HCT116 (cell line): ENCODE measurements around the gene FCF1. TPM values are rescaled to one million over a fixed set of nuclear protein-coding genes. Genes with fewer than 3 reads are reported as not detected.

Experiments
- ATAC-seq: fragments of 200-7000 bp; cut with Tn5 transposase; 2 replicates; pipeline ENCODE4 v1.9.1; 2020; ENCODE audit warnings: mild to moderate bottlenecking, moderate library complexity
- BruUV-seq: library from RNA; stranded (reverse); fragments of 400-500 nt; replicated peaks from 2 replicates; lab custom pipeline; 2021; lab: Mats Ljungman, UMichigan
- CTCF ChIA-PET: fragments of 300-600 bp; sonication (Branson Sonifier 250); formaldehyde crosslinking; loops from one replicate; lab custom pipeline; 2021; ENCODE audit warnings: antibody characterized with exemption; lab: Charles Lee
- POLR2A ChIA-PET: fragments of 300-600, 350-600 bp; sonication (Branson Sonifier 250); formaldehyde crosslinking; loops from one replicate; lab custom pipeline; 2021; ENCODE audit warnings: antibody characterized with exemption; lab: Charles Lee
- RAD21 ChIA-PET, 2 experiments: fragments of 300-600 bp; sonication (Branson Sonifier 250); formaldehyde crosslinking; loops; one replicate each; lab custom pipeline; 2023; ENCODE audit warnings: low total read pairs in 2 of 2; ENCODE audit not compliant: uncharacterized antibody in 2 of 2, unreplicated experiment in 2 of 2, low non-redundant PET in 1 of 2; lab: Charles Lee
- DNase-seq: peaks from one replicate; pipeline ENCODE4 v3.0.0-alpha.2; 2010; ENCODE audit warnings: low read depth, low spot score
- H2AFZ ChIP-seq: fragments of 200-600 bp; shearing (Covaris generic), sonication (generic); 2 replicates; pipeline ENCODE4 v1.6.1; 2017; ENCODE audit warnings: low read depth, mixed run types, mixed read lengths, antibody characterized with exemption, low read length; ENCODE audit not compliant: poor library complexity, severe bottlenecking
- H3K27ac ChIP-seq: 2 replicates; pipeline ENCODE4 v1.5.1; 2012; ENCODE audit warnings: low read depth, low read length
- H3K27me3 ChIP-seq: fragments of 200-600 bp; sonication (generic); 2 replicates; pipeline ENCODE4 v1.6.1; 2016; ENCODE audit warnings: mixed run types, low read length, mixed read lengths; ENCODE audit not compliant: insufficient read depth
- H3K36me3 ChIP-seq, 2 experiments: fragments of 200-500 bp in 1 of 2; fragments of 200-600 bp in 1 of 2; sonication (Bioruptor generic) in 1 of 2; sonication (generic) in 1 of 2; 2 replicates each; pipeline versions ENCODE4 v1.5.1 to v1.6.1; 2014 to 2016; ENCODE audit warnings: low read length in 2 of 2, inconsistent platforms in 1 of 2, mixed read lengths in 1 of 2, mixed run types in 1 of 2; ENCODE audit not compliant: insufficient read depth in 2 of 2, control insufficient read depth in 1 of 2
- H3K4me1 ChIP-seq, 2 experiments: fragments of 200-600 bp in 1 of 2; sonication (generic) in 1 of 2; 2 replicates each; pipeline versions ENCODE4 v1.5.1 to v1.6.1; 2012 to 2017; ENCODE audit warnings: low read length in 2 of 2, inconsistent platforms in 1 of 2, mild to moderate bottlenecking in 1 of 2, mixed read lengths in 1 of 2, mixed run types in 1 of 2, moderate library complexity in 1 of 2; ENCODE audit not compliant: insufficient read depth in 2 of 2, control insufficient read depth in 1 of 2
- H3K4me2 ChIP-seq: fragments of 200-600 bp; sonication (generic); 2 replicates; pipeline ENCODE4 v1.6.1; 2017; ENCODE audit warnings: mixed run types, low read length, mixed read lengths
- H3K4me3 ChIP-seq, 2 experiments: fragments of 200-600 bp in 1 of 2; sonication (generic) in 1 of 2; replicated peaks in 1 of 2; 2 replicates each; pipeline ENCODE4 v1.5.1; 2011 to 2016; ENCODE audit warnings: low read length in 2 of 2, control low read depth in 1 of 2, low read depth in 1 of 2, mild to moderate bottlenecking in 1 of 2, mixed read lengths in 1 of 2, mixed run types in 1 of 2
- H3K79me2 ChIP-seq: fragments of 200-600 bp; sonication (generic); 2 replicates; pipeline ENCODE4 v1.6.1; 2017; ENCODE audit warnings: mild to moderate bottlenecking, mixed run types, low read length, moderate library complexity, mixed read lengths; ENCODE audit not compliant: insufficient read depth
- H3K9ac ChIP-seq: fragments of 200-600 bp; sonication (generic); 2 replicates; pipeline ENCODE4 v1.6.1; 2016; ENCODE audit warnings: low read length, mixed read lengths
- H3K9me2 ChIP-seq: fragments of 200-600 bp; sonication (generic), shearing (Covaris generic); 2 replicates; pipeline ENCODE4 v1.6.1; 2017; ENCODE audit warnings: mixed run types, mild to moderate bottlenecking, moderate library complexity; ENCODE audit not compliant: insufficient read depth
- H3K9me3 ChIP-seq, 2 experiments: fragments of 200-500 bp in 1 of 2; fragments of 200-600 bp in 1 of 2; sonication (Bioruptor generic) in 1 of 2; sonication (generic) in 1 of 2; 2 replicates each; pipeline ENCODE4 v1.6.1; 2014 to 2017; ENCODE audit warnings: low read length in 2 of 2, mixed read lengths in 2 of 2, inconsistent platforms in 1 of 2, low read depth in 1 of 2, mild to moderate bottlenecking in 1 of 2, mixed run types in 1 of 2, moderate library complexity in 1 of 2; ENCODE audit not compliant: control insufficient read depth in 1 of 2, insufficient read depth in 1 of 2
- H4K20me1 ChIP-seq: fragments of 200-600 bp; sonication (generic), shearing (Covaris generic); 2 replicates; pipeline ENCODE4 v1.6.1; 2017; ENCODE audit warnings: mixed run types, mild to moderate bottlenecking, moderate library complexity; ENCODE audit not compliant: insufficient read depth
- ATF3 ChIP-seq: IDR thresholded peaks from 2 replicates; pipeline ENCODE4 v1.6.1; 2012
- CBX3 ChIP-seq: IDR thresholded peaks from 2 replicates; pipeline ENCODE4 v1.6.1; 2012; ENCODE audit warnings: low read depth
- EGR1 ChIP-seq: IDR thresholded peaks from 2 replicates; pipeline ENCODE4 v1.6.1; 2012; ENCODE audit warnings: low read depth
- EZH2 ChIP-seq: fragments of 200-600 bp; sonication (generic); IDR thresholded peaks from 2 replicates; pipeline ENCODE4 v1.6.1; 2017; ENCODE audit warnings: antibody characterized with exemption, mixed run types
- FOSL1 ChIP-seq: IDR thresholded peaks from 2 replicates; pipeline ENCODE4 v1.6.1; 2012; ENCODE audit warnings: low read depth
- MAX ChIP-seq: IDR thresholded peaks from 2 replicates; pipeline ENCODE4 v1.6.1; 2012
- POLR2A ChIP-seq: IDR thresholded peaks from 2 replicates; pipeline ENCODE4 v1.7.0; 2011; ENCODE audit warnings: borderline replicate concordance; ENCODE audit not compliant: insufficient read depth, insufficient read length; ENCODE audit errors: extremely low read depth
- RAD21 ChIP-seq: IDR thresholded peaks from 2 replicates; pipeline ENCODE4 v1.6.1; 2012; ENCODE audit warnings: low read depth, mild to moderate bottlenecking
- SRF ChIP-seq: IDR thresholded peaks from 2 replicates; pipeline ENCODE4 v1.6.1; 2012; ENCODE audit warnings: low read depth
- TCF7L2 ChIP-seq: IDR thresholded peaks from 2 replicates; pipeline ENCODE4 v1.7.0; 2011; ENCODE audit warnings: borderline replicate concordance, inconsistent platforms; ENCODE audit not compliant: insufficient read depth, insufficient read length; ENCODE audit errors: extremely low read depth
- YY1 ChIP-seq: IDR thresholded peaks from 2 replicates; pipeline ENCODE4 v1.6.1; 2011; ENCODE audit warnings: low read length, low read depth, moderate library complexity, mild to moderate bottlenecking; ENCODE audit not compliant: insufficient replicate concordance; ENCODE audit errors: extremely low read depth
- intact Hi-C: fragments of 100-400 bp; cut with micrococcal nuclease; formaldehyde crosslinking; loops from 2 replicates; pipeline ENCODE4 v1.10.0; 2022
- total RNA-seq: library from RNA; stranded (reverse); gene quantifications from one replicate; pipeline ENCODE4 v1.2.1, GENCODE V29; 2021; ENCODE audit not compliant: unreplicated experiment
- TF ChIP-seq, protein P1 (sequence below), 3 experiments: fragments of 200-600 bp in 1 of 3; sonication (generic) in 1 of 3; IDR thresholded peaks in 2 of 3; conservative IDR thresholded peaks in 1 of 3; 2 replicates each; pipeline ENCODE4 v1.5.1; 2012 to 2017; ENCODE audit warnings: low read depth in 2 of 3, low read length in 2 of 3, antibody characterized with exemption in 1 of 3, borderline replicate concordance in 1 of 3, control low read depth in 1 of 3, mild to moderate bottlenecking in 1 of 3, mixed read lengths in 1 of 3, mixed run types in 1 of 3, moderate library complexity in 1 of 3; ENCODE audit not compliant: insufficient read depth in 1 of 3

Gene FCF1
- total RNA-seq, 1 experiment from 2014 or later: 69.0 TPM

DNA sequence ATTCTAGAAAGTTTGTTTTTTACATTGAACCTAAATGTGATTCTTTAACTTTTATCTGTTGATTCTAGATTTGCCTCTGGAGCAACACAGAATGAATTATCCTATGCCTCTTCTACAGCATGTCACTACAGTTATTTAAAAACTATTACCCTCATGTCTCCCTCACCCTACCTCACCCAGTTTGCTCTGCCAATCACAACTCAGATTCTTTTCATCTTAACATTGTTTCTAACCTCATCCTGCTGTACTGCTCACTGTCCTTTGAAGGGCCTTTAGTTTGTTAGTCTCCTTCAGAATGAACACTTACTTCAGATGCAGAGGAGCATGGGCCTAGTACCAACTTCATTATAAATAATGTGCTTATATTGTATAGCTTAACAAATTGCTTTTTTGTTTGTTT, 71.7 kb downstream of the FCF1 start:
- H3K9ac ChIP-seq: no peak overlapping the region
- H3K4me2 ChIP-seq: no peak overlapping the region
- TF ChIP-seq SRF (no peak), EGR1 (no peak)
- TF ChIP-seq, protein P1, sequence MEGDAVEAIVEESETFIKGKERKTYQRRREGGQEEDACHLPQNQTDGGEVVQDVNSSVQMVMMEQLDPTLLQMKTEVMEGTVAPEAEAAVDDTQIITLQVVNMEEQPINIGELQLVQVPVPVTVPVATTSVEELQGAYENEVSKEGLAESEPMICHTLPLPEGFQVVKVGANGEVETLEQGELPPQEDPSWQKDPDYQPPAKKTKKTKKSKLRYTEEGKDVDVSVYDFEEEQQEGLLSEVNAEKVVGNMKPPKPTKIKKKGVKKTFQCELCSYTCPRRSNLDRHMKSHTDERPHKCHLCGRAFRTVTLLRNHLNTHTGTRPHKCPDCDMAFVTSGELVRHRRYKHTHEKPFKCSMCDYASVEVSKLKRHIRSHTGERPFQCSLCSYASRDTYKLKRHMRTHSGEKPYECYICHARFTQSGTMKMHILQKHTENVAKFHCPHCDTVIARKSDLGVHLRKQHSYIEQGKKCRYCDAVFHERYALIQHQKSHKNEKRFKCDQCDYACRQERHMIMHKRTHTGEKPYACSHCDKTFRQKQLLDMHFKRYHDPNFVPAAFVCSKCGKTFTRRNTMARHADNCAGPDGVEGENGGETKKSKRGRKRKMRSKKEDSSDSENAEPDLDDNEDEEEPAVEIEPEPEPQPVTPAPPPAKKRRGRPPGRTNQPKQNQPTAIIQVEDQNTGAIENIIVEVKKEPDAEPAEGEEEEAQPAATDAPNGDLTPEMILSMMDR (IDR thresholded peaks at IDR 0.05 in 2 of 3, conservative IDR thresholded peaks at IDR 0.05 in 1 of 3; ENCODE audit: borderline replicate concordance in 1 of 3, insufficient read depth in 1 of 3, low read depth in 2 of 3, low read length in 2 of 3): no peak
- ChIA-PET POLR2A (no interaction called here), RAD21 (no interaction called here), CTCF (interaction anchor here (0.7 to 1.6 kb wide), 3 partner anchors 9 to 175 kb away, joined by 3 to 5 read pairs (median 4); no protein-coding TSS in a partner anchor)
- no peaks in the 10 kb centered on the region for H3K27me3 ChIP-seq
- intact Hi-C loops: no loop called here
- H3K4me3 ChIP-seq: no peak overlapping the region
- BruUV-seq: no TSS peak
- H3K36me3 ChIP-seq: peaks cover 42 to 50% of the 10 kb centered on the region in 2 experiments
- no peak overlapping the region for H3K27ac ChIP-seq
- no peaks in the 10 kb centered on the region for H3K4me1 ChIP-seq
- DNase-seq (no peak), ATAC-seq (no peak)
- H3K9me2 ChIP-seq: no peaks in the 10 kb centered on the region
- peaks cover 85% of the 10 kb centered on the region for H3K79me2 ChIP-seq
- H2AFZ ChIP-seq: no peak overlapping the region
- no peaks in the 10 kb centered on the region for H3K9me3 ChIP-seq
- H4K20me1 ChIP-seq: peaks cover 15% of the 10 kb centered on the region

GRCh38 chr14:74785056-74785613, 72.2 kb downstream of the FCF1 start:
- no peak for ATAC-seq
- RAD21 ChIA-PET: no interaction called here
- no peak overlapping the region for H3K9ac ChIP-seq
- no peak overlapping the region for H3K27ac ChIP-seq
- TF ChIP-seq TCF7L2: no peak
- no peak for TF ChIP-seq MAX
- TF ChIP-seq, protein P1 (IDR thresholded peaks at IDR 0.05 in 2 of 3, conservative IDR thresholded peaks at IDR 0.05 in 1 of 3; ENCODE audit: borderline replicate concordance in 1 of 3, insufficient read depth in 1 of 3, low read depth in 2 of 3, low read length in 2 of 3): no peak
- no peak for TF ChIP-seq FOSL1
- TF ChIP-seq YY1: no peak
- no peak for TF ChIP-seq ATF3
- TF ChIP-seq EGR1: no peak
- TF ChIP-seq RAD21: no peak
- no peak for TF ChIP-seq EZH2
- TF ChIP-seq POLR2A: no peak
- no peak for TF ChIP-seq CBX3
- TF ChIP-seq, all 23 proteins: peak for 0
- Histone ChIP-seq H2AFZ (no peak overlapping the region), H3K36me3 (peaks cover 41 to 46% of the 10 kb centered on the region in 2 experiments), H3K4me2 (no peak overlapping the region), H3K4me1 (no peaks in the 10 kb centered on the region), H3K9me2 (no peaks in the 10 kb centered on the region), H3K27me3 (no peaks in the 10 kb centered on the region), H3K4me3 (no peak overlapping the region), H3K79me2 (peaks cover 90% of the 10 kb centered on the region), H4K20me1 (peaks cover 15% of the 10 kb centered on the region), H3K9me3 (no peaks in the 10 kb centered on the region)
- DNase-seq: no peak
- CTCF ChIA-PET: interaction anchor here (0.7 to 1.6 kb wide), 4 partner anchors 9 to 176 kb away, joined by 3 to 5 read pairs (median 4); no protein-coding TSS in a partner anchor
- POLR2A ChIA-PET: no interaction called here
- intact Hi-C loops: no loop called here
- no TSS peak for BruUV-seq
